ENCODE data around the gene LRRC31. TPM values are rescaled to one million over a fixed set of nuclear protein-coding genes. Genes with fewer than 3 reads are reported as not detected.
A peak's percentile ranks its signal among the peaks of the same experiment; 100 is the strongest.

The LRRC31 gene
- total RNA-seq, 2 experiments from 2014 or later = not detected

GRCh38 chr3:169880576-169881250 lies 11.0 kb upstream of the LRRC31 start:
- CTCF ChIA-PET = interaction anchor here (1.0 kb wide), 1 partner anchor 9 kb away, joined by 3 read pairs; no protein-coding TSS in a partner anchor

GRCh38 chr3:169879845-169880575 lies 10.3 kb upstream of the LRRC31 start:
- CTCF ChIA-PET = interaction anchor here (1.0 kb wide), 1 partner anchor 8 kb away, joined by 3 read pairs; no protein-coding TSS in a partner anchor
- POLR2A ChIA-PET = no interaction called here
- intact Hi-C loops (cut with micrococcal nuclease) = no loop called here
- Mint-ChIP-seq H3K27ac (no peak overlapping the region), H3K9me3 (no peaks in the 10 kb centered on the region), H3K4me1 (ENCODE audit: low read depth) (no peaks in the 10 kb centered on the region), H3K27me3 (no peaks in the 10 kb centered on the region), H3K36me3 (no peaks in the 10 kb centered on the region), H3K4me3 (no peak overlapping the region)
- DNase-seq = no peak

More at GRCh38 chr3:169880576-169881250, 11.0 kb upstream of the LRRC31 start:
- no peaks in the 10 kb centered on the region for H3K27me3 Mint-ChIP-seq
- intact Hi-C loops (cut with micrococcal nuclease) = no loop called here
- DNase-seq = no peak
- H3K4me3 Mint-ChIP-seq = no peak overlapping the region
- H3K4me1 Mint-ChIP-seq (ENCODE audit: low read depth) = no peaks in the 10 kb centered on the region
- no peaks in the 10 kb centered on the region for H3K36me3 Mint-ChIP-seq
- POLR2A ChIA-PET = no interaction called here
- no peaks in the 10 kb centered on the region for H3K9me3 Mint-ChIP-seq
- H3K27ac Mint-ChIP-seq = no peak overlapping the region

GRCh38 chr3:169879013-169879557 lies 9.3 kb upstream of the LRRC31 start:
- no peak for DNase-seq
- H3K4me3 Mint-ChIP-seq = no peak overlapping the region
- intact Hi-C loops (cut with micrococcal nuclease) = no loop called here
- no peak overlapping the region for H3K27ac Mint-ChIP-seq
- no peaks in the 10 kb centered on the region for H3K9me3 Mint-ChIP-seq
- no peaks in the 10 kb centered on the region for H3K4me1 Mint-ChIP-seq (ENCODE audit: low read depth)
- no peaks in the 10 kb centered on the region for H3K36me3 Mint-ChIP-seq
- ChIA-PET POLR2A (no interaction called here), CTCF (no interaction called here)
- H3K27me3 Mint-ChIP-seq = peaks cover 2% of the 10 kb centered on the region

- H3K36me3 Mint-ChIP-seq = no peaks in the 10 kb centered on the region
- DNase-seq = no peak
- no peak overlapping the region for H3K4me3 Mint-ChIP-seq
- peaks cover 5% of the 10 kb centered on the region for H3K27me3 Mint-ChIP-seq
- ChIA-PET CTCF (interaction anchor here (1.0 kb wide), 1 partner anchor 73 kb away, joined by 3 read pairs; no protein-coding TSS in a partner anchor), POLR2A (no interaction called here)
- intact Hi-C loops (cut with micrococcal nuclease) = no loop called here
- H3K4me1 Mint-ChIP-seq (ENCODE audit: low read depth) = peaks cover 17% of the 10 kb centered on the region
- no peaks in the 10 kb centered on the region for H3K9me3 Mint-ChIP-seq
- H3K27ac Mint-ChIP-seq = no peak overlapping the region
Measured at GRCh38 chr3:169871129-169871886, 1.6 kb upstream of the LRRC31 start.

GRCh38 chr3:169868369-169868768 lies 1.4 kb downstream of the LRRC31 start:
- no peak for DNase-seq
- peaks cover 25% of the 10 kb centered on the region for H3K4me1 Mint-ChIP-seq (ENCODE audit: low read depth)
- H3K27ac Mint-ChIP-seq = no peak overlapping the region
- no peaks in the 10 kb centered on the region for H3K9me3 Mint-ChIP-seq
- ChIA-PET CTCF (interaction anchor here (0.6 kb wide), 1 partner anchor 943 kb away, joined by 3 read pairs; no protein-coding TSS in a partner anchor), POLR2A (no interaction called here)
- H3K4me3 Mint-ChIP-seq = no peak overlapping the region
- H3K36me3 Mint-ChIP-seq = no peaks in the 10 kb centered on the region
- intact Hi-C loops (cut with micrococcal nuclease) = loop anchor here (10.0 kb wide), 2 partner anchors 316 to 546 kb away; partner anchors contain the start of genes CLDN11 and PHC3
- H3K27me3 Mint-ChIP-seq = peaks cover 9% of the 10 kb centered on the region

GRCh38 chr3:169867584-169868210 lies 2.0 kb downstream of the LRRC31 start:
- H3K4me1 Mint-ChIP-seq (ENCODE audit: low read depth) = peaks cover 23% of the 10 kb centered on the region
- intact Hi-C loops (cut with micrococcal nuclease) = loop anchor here (10.0 kb wide), 2 partner anchors 317 to 547 kb away; partner anchors contain the start of genes CLDN11 and PHC3
- H3K4me3 Mint-ChIP-seq = no peak overlapping the region
- peaks cover 9% of the 10 kb centered on the region for H3K27me3 Mint-ChIP-seq
- no peaks in the 10 kb centered on the region for H3K36me3 Mint-ChIP-seq
- ChIA-PET CTCF (interaction anchor here (0.6 kb wide), 1 partner anchor 944 kb away, joined by 3 read pairs; no protein-coding TSS in a partner anchor), POLR2A (no interaction called here)
- no peak for DNase-seq
- H3K27ac Mint-ChIP-seq = no peak overlapping the region
- H3K9me3 Mint-ChIP-seq = no peaks in the 10 kb centered on the region

- CTCF ChIA-PET = interaction anchor here (1.1 to 2.1 kb wide), 4 partner anchors 102 to 548 kb away, joined by 3 to 7 read pairs (median 4); partner anchors contain the start of gene SEC62
- intact Hi-C loops (cut with micrococcal nuclease) = loop anchor here (10.0 kb wide), 2 partner anchors 320 to 550 kb away; partner anchors contain the start of genes CLDN11 and PHC3
- H3K4me1 Mint-ChIP-seq (ENCODE audit: low read depth) = peaks cover 11% of the 10 kb centered on the region
- no peaks in the 10 kb centered on the region for H3K36me3 Mint-ChIP-seq
- H3K4me3 Mint-ChIP-seq = no peak overlapping the region
- H3K27me3 Mint-ChIP-seq = peaks cover 11% of the 10 kb centered on the region
- POLR2A ChIA-PET = no interaction called here
- H3K9me3 Mint-ChIP-seq = no peaks in the 10 kb centered on the region
- DNase-seq = peak; percentile 22
- no peak overlapping the region for H3K27ac Mint-ChIP-seq
Measured at GRCh38 chr3:169865176-169865767, 4.5 kb downstream of the LRRC31 start.

GRCh38 chr3:169864270-169864669 lies 5.5 kb downstream of the LRRC31 start:
- CTCF ChIA-PET = interaction anchor here (0.8 to 2.1 kb wide), 3 partner anchors 103 to 549 kb away, joined by 3 to 7 read pairs (median 4); no protein-coding TSS in a partner anchor
- Mint-ChIP-seq H3K9me3 (no peaks in the 10 kb centered on the region), H3K27ac (peak overlapping the region; percentile 1), H3K36me3 (no peaks in the 10 kb centered on the region), H3K4me3 (no peak overlapping the region), H3K27me3 (peaks cover 9% of the 10 kb centered on the region), H3K4me1 (ENCODE audit: low read depth) (peaks cover 8% of the 10 kb centered on the region)
- POLR2A ChIA-PET = no interaction called here
- DNase-seq = no peak
- intact Hi-C loops (cut with micrococcal nuclease) = loop anchor here (5.0 to 10.0 kb wide), 3 partner anchors 173 to 551 kb away; partner anchors contain the start of genes CLDN11, GPR160 and PHC3

- Mint-ChIP-seq H3K4me1 (ENCODE audit: low read depth) (peaks cover 8% of the 10 kb centered on the region), H3K36me3 (no peaks in the 10 kb centered on the region), H3K27me3 (peaks cover 10% of the 10 kb centered on the region), H3K4me3 (no peak overlapping the region), H3K27ac (no peak overlapping the region), H3K9me3 (no peaks in the 10 kb centered on the region)
- DNase-seq = peak; percentile 79
- intact Hi-C loops (cut with micrococcal nuclease) = loop anchor here (1.0 to 10.0 kb wide), 7 partner anchors 100 to 949 kb away; partner anchors contain the start of genes CLDN11, GPR160, PHC3 and SEC62
- POLR2A ChIA-PET = no interaction called here
- CTCF ChIA-PET = interaction anchor here (0.7 to 2.1 kb wide), 11 partner anchors 9 to 227 kb away, joined by 3 to 11 read pairs (median 4); no protein-coding TSS in a partner anchor
Measured at GRCh38 chr3:169863458-169863899, 6.3 kb downstream of the LRRC31 start.

- no peak overlapping the region for H3K27ac Mint-ChIP-seq
- no peaks in the 10 kb centered on the region for H3K9me3 Mint-ChIP-seq
- ChIA-PET CTCF (interaction anchor here (0.6 to 2.1 kb wide), 9 partner anchors 8 to 552 kb away, joined by 3 to 11 read pairs (median 4); partner anchors contain the start of gene LRRC31), POLR2A (no interaction called here)
- no peak overlapping the region for H3K4me3 Mint-ChIP-seq
- H3K36me3 Mint-ChIP-seq = no peaks in the 10 kb centered on the region
- intact Hi-C loops (cut with micrococcal nuclease) = loop anchor here (5.0 to 10.0 kb wide), 3 partner anchors 175 to 553 kb away; partner anchors contain the start of genes CLDN11, GPR160 and PHC3
- H3K4me1 Mint-ChIP-seq (ENCODE audit: low read depth) = peaks cover 8% of the 10 kb centered on the region
- H3K27me3 Mint-ChIP-seq = peaks cover 16% of the 10 kb centered on the region
- DNase-seq = no peak
Measured at GRCh38 chr3:169861871-169862270, 7.9 kb downstream of the LRRC31 start.

GRCh38 chr3:169857811-169858210 lies 11.9 kb downstream of the LRRC31 start:
- no peaks in the 10 kb centered on the region for H3K36me3 Mint-ChIP-seq
- intact Hi-C loops (cut with micrococcal nuclease) = no loop called here
- H3K27me3 Mint-ChIP-seq = peaks cover 14% of the 10 kb centered on the region
- no peak for DNase-seq
- H3K4me3 Mint-ChIP-seq = no peak overlapping the region
- no peaks in the 10 kb centered on the region for H3K4me1 Mint-ChIP-seq (ENCODE audit: low read depth)
- no peak overlapping the region for H3K27ac Mint-ChIP-seq
- ChIA-PET CTCF (no interaction called here), POLR2A (no interaction called here)
- no peaks in the 10 kb centered on the region for H3K9me3 Mint-ChIP-seq
